Stimulated activated naive CD4-positive, alpha-beta T cell (primary cell): ENCODE measurements around the gene RAVER2.

Experiments
- DNase-seq, 6 experiments: peaks; one replicate each; lab custom pipeline; 2025; lab: John Stamatoyannopoulos, UW

RAVER2 gene

DNA sequence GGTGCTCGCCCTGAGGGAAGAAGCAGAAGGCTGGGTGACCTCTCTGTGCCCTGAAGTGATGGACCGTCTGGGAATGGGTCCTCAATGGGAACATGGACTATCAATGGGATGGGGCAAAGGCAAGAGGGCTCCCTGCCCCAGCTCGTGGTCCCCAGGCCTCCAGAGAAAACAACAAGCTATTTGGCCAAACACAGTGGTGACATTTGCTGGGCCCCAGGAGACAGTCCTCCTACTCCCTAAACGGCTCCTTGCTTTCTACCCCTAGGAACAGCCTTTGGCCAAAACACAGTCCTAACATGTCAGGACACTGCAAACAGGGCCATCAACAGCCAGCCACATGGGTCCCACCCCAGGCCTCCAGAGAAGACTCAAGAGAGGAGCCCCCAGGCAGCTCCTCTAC, 102.8 kb downstream of the RAVER2 start:
- no peak for DNase-seq

DNA sequence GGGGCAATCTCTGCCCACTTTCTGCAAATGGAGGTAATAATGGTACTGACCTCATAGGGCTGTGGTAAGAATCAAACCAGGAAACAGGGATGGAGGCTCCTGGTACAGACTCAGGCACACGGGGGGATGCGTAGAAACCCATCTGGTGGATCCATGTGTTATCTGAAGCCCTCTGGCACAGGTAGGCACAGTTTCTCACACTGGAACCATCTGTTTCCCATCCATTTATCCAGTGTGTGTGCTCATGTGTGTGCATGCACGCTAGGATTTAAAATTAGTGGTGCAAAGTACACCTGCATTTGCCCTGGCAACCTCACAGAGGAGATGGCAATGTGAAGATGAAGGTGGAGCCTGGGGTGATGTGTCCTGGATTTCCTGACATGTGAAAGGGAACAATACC, 103.3 kb downstream of the RAVER2 start:
- DNase-seq = no peak

DNA sequence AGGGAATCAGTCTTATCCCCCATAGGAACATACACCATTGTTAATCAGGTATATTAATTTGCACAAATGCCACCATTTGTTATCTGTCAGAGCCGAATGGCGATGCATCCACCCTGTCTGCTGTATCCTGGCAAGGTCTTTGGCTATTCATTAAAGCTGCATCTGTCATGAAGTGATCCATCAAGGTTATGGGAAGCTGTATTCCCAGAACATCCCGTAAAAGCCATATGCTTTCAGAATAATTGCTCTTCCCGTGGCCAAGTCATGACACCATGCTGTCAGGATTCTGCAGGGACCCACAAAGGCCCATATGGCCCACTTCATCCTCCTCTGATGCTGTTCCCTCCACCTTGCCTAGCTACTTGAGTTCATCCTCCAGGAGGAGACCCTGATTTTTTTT, 103.9 kb downstream of the RAVER2 start:
- no peak for DNase-seq

DNA sequence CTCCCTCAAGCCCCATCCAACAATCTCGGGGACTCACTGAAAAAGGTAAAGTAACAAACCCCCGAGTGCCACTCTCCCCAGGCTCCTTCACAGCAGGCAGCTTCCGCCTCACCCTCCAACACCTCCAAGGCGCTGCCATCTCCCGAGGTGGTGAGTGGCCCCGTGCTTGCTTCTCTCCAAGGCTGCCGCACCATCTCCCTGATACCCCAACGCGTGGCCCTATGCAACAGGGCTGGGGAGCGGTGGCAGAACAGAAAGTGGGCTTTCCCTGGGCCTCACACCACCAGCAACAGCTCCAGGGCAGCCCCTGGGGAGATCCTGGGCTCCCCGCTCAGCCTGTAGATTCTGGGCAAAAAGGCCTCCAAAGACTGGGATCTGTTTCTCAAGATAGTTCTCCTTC, 105.1 kb downstream of the RAVER2 start:
- DNase-seq = no peak

DNA sequence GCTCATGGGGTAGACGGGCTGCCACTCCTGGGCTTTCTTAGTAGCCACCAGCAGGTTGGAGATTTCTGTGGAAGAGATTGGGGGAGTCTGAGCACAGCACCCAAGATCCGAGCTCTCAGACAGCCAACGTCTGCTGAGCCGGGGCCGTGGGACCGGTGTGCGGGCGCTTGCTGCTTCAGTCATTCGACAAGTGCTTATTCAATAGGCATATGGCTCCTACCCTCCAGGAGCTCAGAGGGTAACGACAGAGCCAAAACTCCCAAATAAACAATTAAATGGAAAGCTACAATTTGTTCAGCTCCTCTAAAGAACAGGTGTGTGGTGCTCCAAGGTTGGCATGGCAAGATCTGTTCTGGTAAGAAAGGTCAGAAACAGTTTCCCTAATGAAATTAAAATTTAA, 106.0 kb downstream of the RAVER2 start:
- DNase-seq = no peak

DNA sequence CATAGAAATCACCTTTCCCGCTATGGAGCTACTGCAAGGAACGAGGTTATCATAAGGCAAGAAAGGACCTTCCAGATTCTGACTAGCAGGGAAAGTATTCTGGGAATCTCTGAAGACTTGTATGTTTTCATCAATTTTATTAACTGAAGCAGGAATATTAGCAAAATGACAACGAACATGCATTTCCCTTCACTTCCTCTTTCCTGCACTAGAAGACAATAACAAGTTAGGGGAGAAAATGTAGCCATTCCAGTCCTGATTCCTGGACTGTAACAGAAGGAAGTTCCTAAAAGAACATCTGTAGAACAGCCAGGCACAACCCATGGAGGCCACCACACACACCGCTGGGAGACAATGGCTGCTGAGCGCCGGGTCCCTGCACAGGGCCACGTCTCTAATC, 106.8 kb downstream of the RAVER2 start:
- DNase-seq = no peak

DNA sequence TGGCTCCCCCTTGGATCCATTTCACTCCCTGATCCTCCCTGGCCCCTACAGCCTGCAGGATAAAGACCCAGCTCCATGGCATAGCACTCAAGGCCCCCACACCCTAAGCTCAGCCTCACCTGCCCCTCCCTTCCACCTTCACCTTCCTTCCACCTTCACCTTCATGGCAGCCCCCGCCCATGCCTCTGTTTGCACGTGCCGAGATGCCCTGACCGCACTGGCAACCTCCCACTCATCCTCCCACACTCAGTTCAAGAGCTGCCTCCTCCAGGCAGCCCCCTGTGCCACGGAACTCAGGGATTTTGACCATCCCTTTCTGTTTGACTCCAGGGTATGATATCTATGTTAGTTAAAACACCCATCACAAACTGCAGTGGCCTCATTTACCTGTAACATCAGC, 109.8 kb downstream of the RAVER2 start:
- no peak for DNase-seq

GRCh38 chr1:64855557-64855956, 110.7 kb downstream of the RAVER2 start:
- DNase-seq = no peak

DNA sequence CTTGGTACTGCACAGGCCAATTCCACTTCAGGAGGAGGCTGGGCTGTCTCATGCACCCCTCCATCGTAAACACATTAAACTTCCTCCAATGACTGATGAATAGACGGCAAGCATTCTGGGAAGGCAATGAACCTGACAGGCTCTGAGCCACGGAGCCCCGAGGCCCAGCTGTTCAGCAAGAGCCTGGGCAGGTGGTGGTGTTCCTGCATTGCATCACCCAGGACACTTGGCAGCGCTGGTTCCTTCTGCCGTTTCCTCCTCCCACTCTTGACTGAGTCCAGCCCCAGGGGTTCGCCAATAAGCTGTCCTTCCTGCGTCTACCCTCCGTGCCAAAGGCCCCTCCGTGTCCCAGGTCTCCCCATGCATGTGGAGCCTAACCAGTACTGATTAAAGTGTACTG, 111.7 kb downstream of the RAVER2 start:
- no peak for DNase-seq

- DNase-seq = no peak
Measured at GRCh38 chr1:64857347-64857746, 112.5 kb downstream of the RAVER2 start.

DNA sequence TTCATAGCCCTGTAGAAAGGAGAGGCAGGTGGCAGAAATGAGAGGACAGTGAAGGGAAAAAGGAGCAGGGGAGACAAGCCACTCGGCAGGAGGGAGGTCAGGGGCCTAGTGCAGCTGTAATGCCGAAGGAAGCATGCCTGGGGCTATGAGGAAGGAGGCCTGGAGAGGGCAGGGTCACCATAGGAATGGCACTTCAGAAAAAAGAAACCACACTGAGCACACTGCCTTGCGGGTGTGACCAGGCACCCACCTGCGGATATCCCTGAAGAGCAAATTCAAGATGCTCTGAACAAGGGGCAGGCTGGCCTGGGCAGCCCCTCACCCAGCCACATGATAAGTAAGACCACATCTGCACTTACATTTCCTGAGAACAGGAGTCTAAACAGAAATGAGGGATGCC, 116.7 kb downstream of the RAVER2 start:
- no peak for DNase-seq

DNA sequence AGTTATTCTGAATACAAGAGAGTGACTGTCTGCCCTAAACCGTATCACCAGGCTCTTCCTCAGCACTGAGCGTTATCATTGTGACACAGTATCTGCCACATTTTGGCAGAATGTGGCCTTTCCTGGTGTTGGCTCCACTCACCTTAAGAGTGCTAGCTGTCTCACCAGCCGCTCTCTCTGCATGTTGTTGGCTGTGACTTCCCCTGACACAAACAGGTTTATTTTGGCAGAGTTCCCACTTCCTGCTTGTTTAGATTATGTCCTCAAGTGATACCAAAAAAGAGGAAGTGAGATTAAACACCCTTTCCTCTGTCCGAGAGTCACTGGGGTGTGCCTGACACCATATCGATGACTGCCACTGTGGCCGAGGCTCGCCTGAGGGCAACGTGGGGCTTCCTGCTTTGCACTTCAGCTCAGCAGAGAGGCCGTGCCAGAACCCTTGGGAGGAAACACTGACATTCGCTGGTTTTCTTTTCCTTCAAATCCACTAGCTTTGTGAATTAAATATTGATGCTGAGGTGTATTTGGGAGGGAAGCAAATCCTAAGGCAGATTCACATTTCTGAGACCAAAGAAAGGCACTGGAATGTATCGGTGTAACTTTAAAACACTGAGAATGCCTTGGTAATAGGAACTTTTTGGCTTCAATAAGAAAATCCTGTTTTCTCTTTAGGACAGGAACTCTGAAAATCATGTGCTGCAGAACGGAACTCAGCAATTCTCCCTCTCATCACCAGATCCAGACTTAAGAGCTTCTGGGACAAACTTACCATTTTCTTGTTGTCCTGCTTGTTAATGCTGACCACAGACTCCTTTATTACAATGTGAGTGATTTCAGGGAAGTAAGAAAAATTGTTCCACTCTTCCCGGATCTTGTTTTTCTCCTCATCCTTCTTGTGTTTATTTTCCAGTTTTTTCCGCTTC, 119.4 kb downstream of the RAVER2 start:
- DNase-seq = peak in 5 of 6 experiments; percentile 2 to 67 (median 33)

- no peak for DNase-seq
Measured at GRCh38 chr1:64865105-64865757, 120.4 kb downstream of the RAVER2 start.

DNA sequence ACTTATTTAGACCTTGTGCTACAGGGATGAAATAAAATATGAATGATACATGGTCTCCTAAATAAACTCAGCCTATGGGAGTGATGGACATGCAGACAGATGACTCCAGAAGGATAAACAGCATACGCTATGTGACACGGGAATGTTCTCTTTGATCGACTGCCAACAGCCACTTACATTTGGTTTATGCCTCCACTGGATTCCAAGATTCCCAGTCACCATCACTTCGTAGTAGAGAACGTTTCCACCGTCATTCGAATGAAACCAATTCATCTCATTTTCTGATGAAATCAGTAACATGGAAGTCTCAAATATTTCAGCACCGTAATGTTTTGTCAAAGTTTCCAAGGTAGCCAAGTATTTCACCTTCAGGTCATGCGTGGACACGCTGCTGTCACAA, 121.8 kb downstream of the RAVER2 start:
- DNase-seq = no peak

DNA sequence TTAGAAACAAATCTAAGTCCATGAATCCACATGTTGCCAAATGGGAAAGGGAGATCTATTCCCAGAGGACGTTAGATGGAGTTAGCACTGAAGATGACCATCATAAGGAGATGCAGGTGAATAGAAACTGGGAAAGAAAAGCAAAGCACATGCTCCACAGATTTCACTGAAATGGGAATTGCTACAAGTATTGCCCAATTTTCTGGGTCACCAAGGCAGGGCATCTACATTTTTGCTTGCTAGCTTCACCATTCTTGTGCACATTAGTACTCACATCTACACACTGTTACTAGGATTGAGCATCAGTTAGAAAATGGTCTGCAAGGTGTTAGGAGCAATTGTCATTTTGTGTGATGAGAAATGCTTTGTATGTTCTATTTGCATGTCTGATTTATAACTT, 122.4 kb downstream of the RAVER2 start:
- no peak for DNase-seq

- DNase-seq = no peak
Measured at GRCh38 chr1:64871256-64871655, 126.4 kb downstream of the RAVER2 start.

DNA sequence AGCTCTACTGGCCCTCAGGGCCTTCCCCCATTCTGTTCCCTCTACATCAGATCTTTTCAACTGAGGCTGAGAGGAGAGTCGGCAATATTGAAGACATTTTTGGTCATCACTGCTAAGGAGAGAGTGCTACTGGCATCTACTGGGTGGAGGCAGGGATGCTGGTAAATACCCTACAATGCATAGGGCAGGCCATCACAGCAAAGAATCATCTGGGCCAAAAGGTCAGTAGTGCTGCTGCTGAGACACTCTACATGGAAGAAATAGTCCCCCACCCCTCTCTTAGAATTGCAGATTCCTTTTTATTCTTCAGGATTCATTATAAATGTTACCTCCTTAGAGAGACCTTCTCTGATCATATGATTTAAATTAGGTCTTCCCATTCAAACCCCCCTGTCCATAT, 127.2 kb downstream of the RAVER2 start:
- DNase-seq = no peak

DNA sequence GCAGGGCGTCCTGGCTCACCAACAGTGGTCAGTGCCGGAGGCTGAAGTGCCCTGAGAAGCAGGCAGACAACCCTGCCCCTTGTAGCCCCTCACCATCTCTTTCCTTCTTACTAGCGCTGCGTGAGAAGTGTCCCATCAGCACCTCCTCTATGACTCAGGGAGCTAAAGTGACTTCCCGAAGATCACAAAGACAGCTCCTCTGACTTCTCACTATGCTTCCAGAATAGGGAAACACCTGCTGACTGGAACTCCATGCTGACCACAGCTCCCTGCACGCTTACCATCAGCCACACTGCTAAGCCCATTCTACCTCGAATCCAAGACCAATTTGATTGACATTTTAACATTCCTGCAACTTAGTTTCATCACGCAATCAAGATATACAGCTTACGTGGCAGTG, 128.7 kb downstream of the RAVER2 start:
- no peak for DNase-seq

- no peak for DNase-seq
Measured at GRCh38 chr1:64874666-64875065, 129.8 kb downstream of the RAVER2 start.

DNA sequence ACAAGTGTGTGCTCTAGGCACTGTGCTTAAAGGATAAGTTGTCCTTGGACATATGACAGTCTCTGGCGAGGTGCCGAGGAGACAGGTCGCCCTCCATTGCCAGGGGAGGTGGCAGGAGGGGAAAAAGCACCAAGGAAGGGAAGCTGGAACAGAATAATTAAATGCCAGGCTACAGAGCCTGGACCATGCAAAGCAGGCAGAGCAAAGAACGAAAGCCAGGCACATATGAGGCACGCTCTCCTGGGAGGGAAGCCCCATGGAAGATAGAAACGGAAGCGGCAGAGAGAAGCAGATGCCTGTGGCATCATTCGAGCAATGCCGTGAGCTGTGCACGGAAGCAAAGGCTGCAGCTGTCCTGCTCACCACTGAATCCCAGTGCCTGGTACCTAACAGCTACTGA, 130.2 kb downstream of the RAVER2 start:
- no peak for DNase-seq

DNA sequence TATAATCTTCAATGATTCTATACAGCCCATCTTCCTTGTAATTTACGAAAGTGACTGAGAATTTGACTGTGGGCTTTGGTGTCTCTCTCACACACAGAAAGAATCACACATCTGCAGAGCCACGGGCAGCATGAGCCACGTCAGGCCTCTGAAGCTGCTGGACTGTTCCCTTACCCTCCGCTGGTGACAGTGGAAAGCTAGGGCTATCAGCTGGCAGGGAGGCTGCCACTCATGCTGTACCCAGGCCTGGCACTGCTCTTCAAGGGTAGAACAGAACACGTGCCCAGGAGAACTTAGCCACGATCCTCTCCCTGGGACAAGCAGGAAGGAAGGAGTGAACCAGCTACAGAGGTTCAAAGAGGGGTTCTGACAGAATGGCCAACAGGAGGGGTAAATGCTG, 130.7 kb downstream of the RAVER2 start:
- no peak for DNase-seq

DNA sequence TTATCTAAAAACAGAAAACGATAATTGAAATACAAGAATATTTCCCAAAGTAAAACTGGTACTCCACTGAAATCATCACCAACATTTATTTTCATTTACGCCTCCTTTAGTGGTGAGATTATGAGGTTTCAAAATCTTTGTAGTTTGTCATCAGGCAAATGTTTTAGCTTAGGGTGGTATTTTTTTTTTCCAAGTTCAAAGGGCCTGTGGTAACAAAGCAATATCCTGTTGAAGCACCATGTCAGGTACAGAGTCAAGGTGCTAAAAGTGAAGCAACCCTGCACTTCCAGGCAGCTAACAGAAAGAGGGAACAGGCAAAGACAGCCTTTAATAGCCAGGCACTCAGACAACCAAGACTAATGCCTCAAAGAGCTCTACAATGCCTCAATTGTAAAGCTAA, 132.3 kb downstream of the RAVER2 start:
- peak in 5 of 6 experiments; percentile 18 to 88 (median 84) for DNase-seq

- DNase-seq = no peak
Measured at GRCh38 chr1:64877598-64877997, 132.7 kb downstream of the RAVER2 start.

- DNase-seq = no peak
Measured at GRCh38 chr1:64878090-64878489, 133.2 kb downstream of the RAVER2 start.
